Osteocyte (in vitro differentiated cells): ENCODE measurements around the gene PHF23. TPM values are rescaled to one million over a fixed set of nuclear protein-coding genes. Genes with fewer than 3 reads are reported as not detected.

Source experiments
- DNase-seq: peaks from one replicate; pipeline ENCODE4 v3.0.0; 2021; ENCODE audit warnings: mixed read lengths; ENCODE audit not compliant: unreplicated experiment; ENCODE audit errors: extremely low spot score
- H3K27ac Mint-ChIP-seq: one replicate; pipeline ENCODE4 v1.8.0; 2021; ENCODE audit warnings: mild to moderate bottlenecking, mixed read lengths; ENCODE audit not compliant: unreplicated experiment
- H3K27me3 Mint-ChIP-seq: one replicate; pipeline ENCODE4 v1.8.0; 2021; ENCODE audit warnings: mixed read lengths; ENCODE audit not compliant: unreplicated experiment
- H3K36me3 Mint-ChIP-seq: one replicate; pipeline ENCODE4 v1.8.0; 2021; ENCODE audit warnings: mixed read lengths; ENCODE audit not compliant: unreplicated experiment
- H3K4me1 Mint-ChIP-seq: one replicate; pipeline ENCODE4 v1.8.0; 2021; ENCODE audit warnings: mixed read lengths; ENCODE audit not compliant: unreplicated experiment
- H3K4me3 Mint-ChIP-seq: one replicate; pipeline ENCODE4 v1.8.0; 2021; ENCODE audit warnings: mild to moderate bottlenecking, moderate library complexity, mixed read lengths; ENCODE audit not compliant: unreplicated experiment
- H3K9me3 Mint-ChIP-seq: one replicate; pipeline ENCODE4 v1.8.0; 2021; ENCODE audit warnings: mixed read lengths; ENCODE audit not compliant: unreplicated experiment
- CTCF ChIP-seq: fragments of 200-600 bp; sonication (generic); IDR thresholded peaks from 2 replicates; pipeline ENCODE4 v1.5.0; 2021; ENCODE audit warnings: antibody characterized with exemption, mild to moderate bottlenecking, moderate library complexity
- total RNA-seq: library from RNA; stranded (reverse); gene quantifications from 2 replicates; pipeline ENCODE4 v1.2.1, GENCODE V29; 2021

The PHF23 gene
- total RNA-seq, 1 donor from 2014 or later, result 51.6 TPM

- Mint-ChIP-seq H3K36me3 (peaks cover 33% of the 10 kb centered on the region), H3K27ac (no peak overlapping the region), H3K4me3 (no peak overlapping the region), H3K27me3 (no peaks in the 10 kb centered on the region), H3K4me1 (peaks cover 31% of the 10 kb centered on the region), H3K9me3 (no peaks in the 10 kb centered on the region)
- no peak for TF ChIP-seq CTCF
- no peak for DNase-seq
Observed at GRCh38 chr17:7229504-7229903, 9.8 kb downstream of the PHF23 start.

GRCh38 chr17:7228920-7229319, 10.3 kb downstream of the PHF23 start:
- no peak overlapping the region for H3K27ac Mint-ChIP-seq
- H3K9me3 Mint-ChIP-seq, result no peaks in the 10 kb centered on the region
- no peaks in the 10 kb centered on the region for H3K27me3 Mint-ChIP-seq
- DNase-seq, result no peak
- no peak overlapping the region for H3K4me3 Mint-ChIP-seq
- TF ChIP-seq CTCF, result no peak
- peaks cover 35% of the 10 kb centered on the region for H3K36me3 Mint-ChIP-seq
- peaks cover 32% of the 10 kb centered on the region for H3K4me1 Mint-ChIP-seq

GRCh38 chr17:7226721-7227710, 12.2 kb downstream of the PHF23 start:
- no peaks in the 10 kb centered on the region for H3K27me3 Mint-ChIP-seq
- H3K27ac Mint-ChIP-seq, result no peak overlapping the region
- H3K4me3 Mint-ChIP-seq, result no peak overlapping the region
- H3K9me3 Mint-ChIP-seq, result no peaks in the 10 kb centered on the region
- peaks cover 22% of the 10 kb centered on the region for H3K4me1 Mint-ChIP-seq
- no peak for DNase-seq
- peaks cover 41% of the 10 kb centered on the region for H3K36me3 Mint-ChIP-seq
- no peak for TF ChIP-seq CTCF

- Mint-ChIP-seq H3K27ac (no peak overlapping the region), H3K36me3 (peaks cover 40% of the 10 kb centered on the region), H3K4me3 (no peak overlapping the region), H3K9me3 (no peaks in the 10 kb centered on the region), H3K27me3 (no peaks in the 10 kb centered on the region), H3K4me1 (peaks cover 23% of the 10 kb centered on the region)
- no peak for TF ChIP-seq CTCF
- DNase-seq, result no peak
Observed at GRCh38 chr17:7225711-7226331, 13.4 kb downstream of the PHF23 start.

GRCh38 chr17:7224661-7225111, 14.6 kb downstream of the PHF23 start:
- Mint-ChIP-seq H3K4me3 (no peak overlapping the region), H3K36me3 (peaks cover 33% of the 10 kb centered on the region), H3K27ac (peak overlapping the region; percentile 38), H3K4me1 (peaks cover 28% of the 10 kb centered on the region), H3K9me3 (no peaks in the 10 kb centered on the region), H3K27me3 (no peaks in the 10 kb centered on the region)
- no peak for DNase-seq
- TF ChIP-seq CTCF, result no peak
